IMR-90 (cell line): Measurements from ENCODE around the gene RRP8. TPM values are rescaled to one million over a fixed set of nuclear protein-coding genes. Genes with fewer than 3 reads are reported as not detected.

Source experiments
- ATAC-seq: fragments of 200-7000 bp; cut with Tn5 transposase; 2 replicates; pipeline ENCODE4 v1.9.1; 2020; ENCODE audit warnings: low read depth, mild to moderate bottlenecking, moderate library complexity
- BruUV-seq: library from RNA; stranded (reverse); fragments of 400-500 nt; replicated peaks from 2 replicates; lab custom pipeline; 2021; lab: Mats Ljungman, UMichigan
- CTCF ChIA-PET: fragments of 300-600 bp; formaldehyde crosslinking; extraction: SDS; loops from one replicate; lab custom pipeline; 2021; ENCODE audit warnings: antibody characterized with exemption; lab: Yijun Ruan, JAX
- POLR2A ChIA-PET: fragments of 300-600 bp; sonication (Branson Sonifier 250); formaldehyde crosslinking; loops from one replicate; lab custom pipeline; 2022; ENCODE audit warnings: antibody characterized with exemption; ENCODE audit not compliant: unreplicated experiment; lab: Charles Lee
- DNase-seq: peaks from one replicate; pipeline ENCODE4 v3.0.0; 2013
- H2AFZ ChIP-seq: replicated peaks from 2 replicates; pipeline ENCODE3; 2013; ENCODE audit warnings: low read length, mild to moderate bottlenecking; ENCODE audit not compliant: poor library complexity
- H2AK5ac ChIP-seq: 2 replicates; pipeline ENCODE4 v1.6.1; 2013; ENCODE audit warnings: low read depth, low read length, inconsistent platforms
- H2AK9ac ChIP-seq: replicated peaks from 2 replicates; pipeline ENCODE3; 2013; ENCODE audit warnings: mild to moderate bottlenecking, low read depth, low read length, moderate library complexity; ENCODE audit not compliant: poor library complexity
- H2BK120ac ChIP-seq: 2 replicates; pipeline ENCODE4 v1.6.1; 2013; ENCODE audit warnings: low read depth, low read length, inconsistent platforms
- H2BK15ac ChIP-seq: 3 replicates; pipeline ENCODE4 v1.6.1; 2013; ENCODE audit warnings: low read depth, low read length, inconsistent platforms
- H2BK20ac ChIP-seq: 2 replicates; pipeline ENCODE4 v1.6.1; 2013; ENCODE audit warnings: low read depth, mild to moderate bottlenecking, inconsistent platforms, low read length, moderate library complexity
- H2BK5ac ChIP-seq: 2 replicates; pipeline ENCODE4 v1.6.1; 2013; ENCODE audit warnings: mild to moderate bottlenecking, low read depth, low read length, inconsistent platforms; ENCODE audit not compliant: poor library complexity, severe bottlenecking
- H3K14ac ChIP-seq: replicated peaks from 2 replicates; pipeline ENCODE4 v1.6.1; 2013; ENCODE audit warnings: low read depth, low read length, inconsistent platforms
- H3K18ac ChIP-seq: 2 replicates; pipeline ENCODE4 v1.6.1; 2013; ENCODE audit warnings: low read depth, low read length, control low read depth
- H3K23ac ChIP-seq: 2 replicates; pipeline ENCODE4 v1.6.1; 2013; ENCODE audit warnings: low read depth, low read length, inconsistent platforms
- H3K27ac ChIP-seq: 2 replicates; pipeline ENCODE4 v1.5.1; 2013; ENCODE audit warnings: mild to moderate bottlenecking, control low read depth, low read length; ENCODE audit not compliant: insufficient read depth
- H3K27me3 ChIP-seq: 2 replicates; pipeline ENCODE4 v1.6.1; 2013; ENCODE audit warnings: low read length; ENCODE audit not compliant: control insufficient read depth, insufficient read depth
- H3K36me3 ChIP-seq: 2 replicates; pipeline ENCODE4 v1.6.1; 2013; ENCODE audit warnings: low read length, mixed read lengths; ENCODE audit not compliant: control insufficient read depth, insufficient read depth
- H3K4ac ChIP-seq: 2 replicates; pipeline ENCODE4 v1.6.1; 2013; ENCODE audit warnings: low read depth, low read length, inconsistent platforms
- H3K4me1 ChIP-seq: 2 replicates; pipeline ENCODE4 v1.6.1; 2013; ENCODE audit warnings: low read length, mixed read lengths; ENCODE audit not compliant: control insufficient read depth, insufficient read depth
- H3K4me2 ChIP-seq: 2 replicates; pipeline ENCODE4 v1.6.1; 2013; ENCODE audit warnings: low read depth, mild to moderate bottlenecking, control low read depth, low read length, moderate library complexity
- H3K4me3 ChIP-seq: 2 replicates; pipeline ENCODE4 v1.5.1; 2013; ENCODE audit warnings: low read depth, mild to moderate bottlenecking, control low read depth, low read length, moderate library complexity; ENCODE audit not compliant: insufficient read depth
- H3K56ac ChIP-seq: 2 replicates; pipeline ENCODE4 v1.6.1; 2013; ENCODE audit warnings: low read length, inconsistent platforms; ENCODE audit not compliant: insufficient read depth; ENCODE audit errors: extremely low read depth
- H3K79me1 ChIP-seq, 2 experiments: 2 replicates each; pipeline ENCODE4 v1.6.1; 2013; ENCODE audit warnings: low read length in 2 of 2, inconsistent platforms in 1 of 2, low read depth in 1 of 2
- H3K9ac ChIP-seq: 2 replicates; pipeline ENCODE4 v1.6.1; 2013; ENCODE audit warnings: low read depth, low read length, control low read depth
- H3K9me1 ChIP-seq: 2 replicates; pipeline ENCODE4 v1.6.1; 2013; ENCODE audit warnings: low read length, inconsistent platforms; ENCODE audit not compliant: insufficient read depth
- H3K9me3 ChIP-seq: 2 replicates; pipeline ENCODE4 v1.6.1; 2013; ENCODE audit warnings: low read length; ENCODE audit not compliant: control insufficient read depth, insufficient read depth
- H4K20me1 ChIP-seq: 2 replicates; pipeline ENCODE4 v1.6.1; 2013; ENCODE audit warnings: low read length, inconsistent platforms; ENCODE audit not compliant: insufficient read depth
- H4K5ac ChIP-seq: 2 replicates; pipeline ENCODE4 v1.6.1; 2013; ENCODE audit warnings: mild to moderate bottlenecking, low read depth, low read length, control low read depth
- H4K8ac ChIP-seq, 2 experiments: 2 replicates each; pipeline ENCODE4 v1.6.1; 2013; ENCODE audit warnings: low read depth in 2 of 2, low read length in 2 of 2, control low read depth in 1 of 2, inconsistent platforms in 1 of 2
- H4K91ac ChIP-seq: 2 replicates; pipeline ENCODE4 v1.6.1; 2013; ENCODE audit warnings: low read depth, low read length, inconsistent platforms; ENCODE audit not compliant: insufficient read depth
- BHLHE40 ChIP-seq: fragments of 150-350 bp; IDR thresholded peaks from 2 replicates; pipeline ENCODE4 v1.6.1; 2016; ENCODE audit warnings: mild to moderate bottlenecking, low read depth, low read length
- CHD1 ChIP-seq: IDR thresholded peaks from 2 replicates; pipeline ENCODE4 v1.6.1; 2012; ENCODE audit warnings: low read depth, low read length, improper control_type of control experiment
- FOS ChIP-seq: fragments of 150-350 bp; IDR thresholded peaks from 2 replicates; pipeline ENCODE4 v1.6.1; 2016; ENCODE audit warnings: low read depth, low read length
- MXI1 ChIP-seq: IDR thresholded peaks from 2 replicates; pipeline ENCODE4 v1.6.1; 2012; ENCODE audit warnings: low read depth, mild to moderate bottlenecking, low read length, moderate library complexity, borderline replicate concordance
- NFE2L2 ChIP-seq: fragments of 150-350 bp; IDR thresholded peaks from 2 replicates; pipeline ENCODE4 v1.6.1; 2016; ENCODE audit warnings: low read depth, mild to moderate bottlenecking, low read length
- SMC3 ChIP-seq: fragments of 150-350 bp; IDR thresholded peaks from 2 replicates; pipeline ENCODE4 v1.6.1; 2016; ENCODE audit warnings: low read depth, mild to moderate bottlenecking, antibody characterized with exemption, low read length, moderate library complexity
- WGBS, 2 experiments: methylation state at CpG; one replicate each; pipeline versions ENCODE4 v1.1.5 to v1.1.7; 2013; ENCODE audit warnings: missing lambda C conversion rate in 2 of 2; ENCODE audit not compliant: insufficient read length in 1 of 2; ENCODE audit errors: extremely low coverage in 2 of 2; 5-methylcytosine and 5-hydroxymethylcytosine counted together
- dilution Hi-C: fragments of 300-500 bp; cut with HindIII; formaldehyde crosslinking; loops from one replicate; pipeline ENCODE4 v1.14.3; 2018; ENCODE audit warnings: low sequenced_read_pairs; ENCODE audit not compliant: unreplicated experiment
- in situ Hi-C: fragments of 300-500 bp; cut with MboI; formaldehyde crosslinking; loops from 3 replicates; pipeline ENCODE4 v1.14.3; 2019; ENCODE audit warnings: low sequenced_read_pairs, inconsistent platforms, mixed read lengths
- intact Hi-C: fragments of 100-400 bp; cut with micrococcal nuclease; formaldehyde crosslinking; loops from 2 replicates; pipeline ENCODE4 v1.10.0; 2022
- polyA plus RNA-seq, 3 experiments: library from polyadenylated mRNA; depleted of rRNA; stranded (reverse); fragments of >200 nt; gene quantifications; 2 replicates each; pipeline ENCODE4 v1.2.3, GENCODE V29; 2012; ENCODE audit warnings: low replicate concordance in 1 of 3
- total RNA-seq: library from RNA; depleted of rRNA; stranded (reverse); fragments of >200 nt; gene quantifications from 2 replicates; pipeline ENCODE4 v1.2.3, GENCODE V29; 2012
- TF ChIP-seq, protein P1 (sequence below): fragments of 150-350 bp; IDR thresholded peaks from 2 replicates; pipeline ENCODE4 v1.6.1; 2016; ENCODE audit warnings: low read depth, mild to moderate bottlenecking, low read length, moderate library complexity, borderline replicate concordance
- TF ChIP-seq, protein P2 (sequence below): conservative IDR thresholded peaks from 2 replicates; pipeline ENCODE4 v1.5.1; 2012; ENCODE audit warnings: mild to moderate bottlenecking, low read depth, low read length, improper control_type of control experiment

The RRP8 gene
- total and polyA plus RNA-seq, 2 of the 4 experiments (the other 2 are of a cell fraction): 10.8 to 11.5 TPM

DNA sequence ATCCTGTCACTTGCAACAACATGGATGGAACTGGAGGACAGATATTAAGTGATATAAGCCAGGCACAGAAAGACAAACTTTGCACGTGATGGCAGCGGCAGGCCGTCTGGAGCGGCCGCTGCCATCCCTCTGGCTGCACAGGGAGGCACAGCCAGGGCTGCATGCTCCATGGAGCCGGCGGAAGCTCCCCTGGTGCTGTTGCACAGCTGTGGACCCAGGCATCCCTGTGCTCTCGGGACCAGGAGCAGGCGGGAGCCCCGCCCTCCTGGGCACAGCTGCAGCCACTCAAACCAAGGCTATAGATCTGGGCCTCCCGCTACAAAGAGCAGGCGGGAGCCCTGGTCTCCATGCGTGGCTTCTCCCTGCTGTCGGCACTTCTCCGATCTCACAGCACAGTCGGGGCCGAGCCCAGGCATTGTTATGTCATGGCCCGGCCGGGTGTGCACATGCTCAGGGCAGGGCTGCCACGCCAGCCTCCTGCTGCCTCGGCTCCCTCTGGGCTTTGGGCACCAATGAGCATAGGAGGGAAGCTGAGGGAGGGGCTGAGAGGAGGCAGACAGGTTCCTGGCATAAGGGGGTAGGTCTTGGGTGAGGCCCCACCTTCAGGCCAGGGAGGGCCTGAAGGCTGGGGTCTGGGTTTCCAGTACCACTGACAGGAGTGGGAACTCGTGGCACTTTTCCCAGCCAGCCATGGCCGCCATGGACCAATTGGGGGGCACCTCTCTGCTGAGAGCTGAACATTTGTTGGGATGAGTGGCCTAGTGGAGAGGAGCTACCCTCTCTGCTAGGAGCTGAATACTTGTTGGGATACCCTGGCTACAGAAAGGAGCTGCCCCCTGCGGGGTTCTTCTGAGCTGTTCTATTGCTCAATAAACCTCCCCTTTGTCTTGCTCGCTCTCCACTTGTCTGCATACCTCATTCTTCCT lies 16.7 kb downstream of the RRP8 start:
- WGBS, 2 experiments: 87% methylated on average over 8 of the region's 25 CpGs; no CpG with 5 or more reads in 1 of the 2 experiments
- Histone ChIP-seq H3K9me1 (no peaks in the 10 kb centered on the region), H3K27me3 (no peaks in the 10 kb centered on the region), H4K8ac (no peak overlapping the region), H3K4me3 (no peak overlapping the region), H3K4me1 (no peaks in the 10 kb centered on the region), H3K36me3 (0 out of 2 replicates have a peak, but pooled peaks cover 1% of the 10 kb centered on the region), H3K14ac (no peak overlapping the region), H2AFZ (no peak overlapping the region), H3K27ac (no peak overlapping the region), H2BK120ac (no peak overlapping the region), H2AK9ac (no peak overlapping the region), H2BK20ac (no peak overlapping the region), H4K91ac (no peak overlapping the region), H3K9me3 (peaks cover 2% of the 10 kb centered on the region; the same call in 1 of the 2 replicates), H3K23ac (no peak overlapping the region), H4K5ac (no peak overlapping the region), H3K9ac (no peak overlapping the region), H3K79me1 (no peaks in the 10 kb centered on the region), H3K4ac (no peak overlapping the region), H3K56ac (no peak overlapping the region), H4K20me1 (no peaks in the 10 kb centered on the region; the same call in 1 of the 2 replicates), H3K4me2 (no peak overlapping the region), H3K18ac (no peak overlapping the region), H2BK15ac (no peak overlapping the region), H2AK5ac (no peak overlapping the region), H2BK5ac (no peak overlapping the region)
- dilution Hi-C loops (no loop called here), in situ Hi-C loops (no loop called here), intact Hi-C loops (no loop called here)
- DNase-seq: no peak
- TF ChIP-seq, protein P1, sequence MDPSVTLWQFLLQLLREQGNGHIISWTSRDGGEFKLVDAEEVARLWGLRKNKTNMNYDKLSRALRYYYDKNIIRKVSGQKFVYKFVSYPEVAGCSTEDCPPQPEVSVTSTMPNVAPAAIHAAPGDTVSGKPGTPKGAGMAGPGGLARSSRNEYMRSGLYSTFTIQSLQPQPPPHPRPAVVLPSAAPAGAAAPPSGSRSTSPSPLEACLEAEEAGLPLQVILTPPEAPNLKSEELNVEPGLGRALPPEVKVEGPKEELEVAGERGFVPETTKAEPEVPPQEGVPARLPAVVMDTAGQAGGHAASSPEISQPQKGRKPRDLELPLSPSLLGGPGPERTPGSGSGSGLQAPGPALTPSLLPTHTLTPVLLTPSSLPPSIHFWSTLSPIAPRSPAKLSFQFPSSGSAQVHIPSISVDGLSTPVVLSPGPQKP: no peak
- TF ChIP-seq CHD1: no peak
- TF ChIP-seq BHLHE40: no peak
- TF ChIP-seq, protein P2, sequence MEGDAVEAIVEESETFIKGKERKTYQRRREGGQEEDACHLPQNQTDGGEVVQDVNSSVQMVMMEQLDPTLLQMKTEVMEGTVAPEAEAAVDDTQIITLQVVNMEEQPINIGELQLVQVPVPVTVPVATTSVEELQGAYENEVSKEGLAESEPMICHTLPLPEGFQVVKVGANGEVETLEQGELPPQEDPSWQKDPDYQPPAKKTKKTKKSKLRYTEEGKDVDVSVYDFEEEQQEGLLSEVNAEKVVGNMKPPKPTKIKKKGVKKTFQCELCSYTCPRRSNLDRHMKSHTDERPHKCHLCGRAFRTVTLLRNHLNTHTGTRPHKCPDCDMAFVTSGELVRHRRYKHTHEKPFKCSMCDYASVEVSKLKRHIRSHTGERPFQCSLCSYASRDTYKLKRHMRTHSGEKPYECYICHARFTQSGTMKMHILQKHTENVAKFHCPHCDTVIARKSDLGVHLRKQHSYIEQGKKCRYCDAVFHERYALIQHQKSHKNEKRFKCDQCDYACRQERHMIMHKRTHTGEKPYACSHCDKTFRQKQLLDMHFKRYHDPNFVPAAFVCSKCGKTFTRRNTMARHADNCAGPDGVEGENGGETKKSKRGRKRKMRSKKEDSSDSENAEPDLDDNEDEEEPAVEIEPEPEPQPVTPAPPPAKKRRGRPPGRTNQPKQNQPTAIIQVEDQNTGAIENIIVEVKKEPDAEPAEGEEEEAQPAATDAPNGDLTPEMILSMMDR: no peak
- TF ChIP-seq MXI1: no peak
- TF ChIP-seq NFE2L2: no peak
- no peak for TF ChIP-seq FOS
- TF ChIP-seq SMC3: no peak
- no TSS peak for BruUV-seq
- POLR2A ChIA-PET: no interaction called here
- no peak for ATAC-seq
- CTCF ChIA-PET: no interaction called here
